Stimulated activated CD4-positive, alpha-beta T cell treated with anti-CD3 and anti-CD28 coated beads, TNF-alpha, amount 100 ng/mL, for 4 hours (primary cell): ENCODE measurements around the gene PIP5K1B.

Experiments used
- DNase-seq, 3 experiments: peaks; one replicate each; pipeline ENCODE4 v3.0.0-alpha.2; 2020; ENCODE audit warnings: low read depth in 3 of 3

The PIP5K1B gene

GRCh38 chr9:68859347-68859746 lies 154.3 kb downstream of the PIP5K1B start:
- DNase-seq: no peak

- DNase-seq: no peak
Measured at GRCh38 chr9:68860419-68860818, 155.4 kb downstream of the PIP5K1B start.

- DNase-seq: no peak
Measured at GRCh38 chr9:68861436-68861835, 156.4 kb downstream of the PIP5K1B start.

- no peak for DNase-seq
Measured at GRCh38 chr9:68867066-68867465, 162.0 kb downstream of the PIP5K1B start.

GRCh38 chr9:68869022-68869421 lies 164.0 kb downstream of the PIP5K1B start:
- no peak for DNase-seq

- DNase-seq: no peak
Measured at GRCh38 chr9:68870086-68870485, 165.0 kb downstream of the PIP5K1B start.

- no peak for DNase-seq
Measured at GRCh38 chr9:68871236-68871635, 166.2 kb downstream of the PIP5K1B start.

GRCh38 chr9:68872026-68872501 lies 167.0 kb downstream of the PIP5K1B start:
- DNase-seq: no peak

GRCh38 chr9:68873179-68873578 lies 168.1 kb downstream of the PIP5K1B start:
- no peak for DNase-seq

- DNase-seq: no peak
Measured at GRCh38 chr9:68876273-68876672, 171.2 kb downstream of the PIP5K1B start.

GRCh38 chr9:68876681-68877080 lies 171.6 kb downstream of the PIP5K1B start:
- no peak for DNase-seq

GRCh38 chr9:68877219-68877618 lies 172.2 kb downstream of the PIP5K1B start:
- no peak for DNase-seq

- DNase-seq: no peak
Measured at GRCh38 chr9:68878450-68878849, 173.4 kb downstream of the PIP5K1B start.

- DNase-seq: no peak
Measured at GRCh38 chr9:68883224-68883623, 178.2 kb downstream of the PIP5K1B start.

- DNase-seq: no peak
Measured at GRCh38 chr9:68887232-68887631, 182.2 kb downstream of the PIP5K1B start.

- no peak for DNase-seq
Measured at GRCh38 chr9:68894502-68894901, 189.5 kb downstream of the PIP5K1B start.

- DNase-seq: no peak
Measured at GRCh38 chr9:68895741-68896478, 190.9 kb downstream of the PIP5K1B start.

- no peak for DNase-seq
Measured at GRCh38 chr9:68896486-68896885, 191.4 kb downstream of the PIP5K1B start.

GRCh38 chr9:68897577-68898145 lies 192.6 kb downstream of the PIP5K1B start:
- DNase-seq: no peak

GRCh38 chr9:68898781-68899439 lies 193.9 kb downstream of the PIP5K1B start:
- DNase-seq: no peak

- DNase-seq: no peak
Measured at GRCh38 chr9:68904454-68904853, 199.4 kb downstream of the PIP5K1B start.

GRCh38 chr9:68905129-68905528 lies 200.1 kb downstream of the PIP5K1B start:
- DNase-seq: no peak

- DNase-seq: no peak
Measured at GRCh38 chr9:68907910-68908309, 202.9 kb downstream of the PIP5K1B start.
